Pancreas (tissue), 10 donors: ENCODE measurements around the gene APPL2. TPM values are rescaled to one million over a fixed set of nuclear protein-coding genes. Genes with fewer than 3 reads are reported as not detected.

Experiments
- ATAC-seq, 4 donors: fragments of 200-7000 bp; cut with Tn5 transposase; one replicate each; pipeline versions ENCODE4 v1.8.0 to v1.9.1; 2020; ENCODE audit warnings: mild to moderate bottlenecking in 4 of 4, moderate library complexity in 4 of 4
- DNase-seq, 6 donors: peaks; one replicate each; pipeline ENCODE4 v3.0.0-alpha.2; 2020
- FAIRE-seq: peaks from 2 replicates; lab custom pipeline; 2012; peaks lifted over from hg19 to GRCh38; lab: Jason Lieb, UNC
- H3K27ac ChIP-seq, 4 donors: fragments of 200-600 bp; sonication (generic); 1 replicate in 3 of 4; 2 replicates in 1 of 4; pipeline versions ENCODE4 v1.5.0 to v1.8.0; 2020
- H3K27me3 ChIP-seq, 4 donors: fragments of 200-600 bp; one replicate each; pipeline ENCODE4 v1.8.0; 2021
- H3K36me3 ChIP-seq, 3 donors: fragments of 200-600 bp; sonication (generic) in 1 of 3; one replicate each; pipeline versions ENCODE4 v1.5.0 to v1.8.0; 2020 to 2021
- H3K4me1 ChIP-seq, 3 donors: fragments of 200-600 bp; one replicate each; pipeline ENCODE4 v1.8.0; 2021
- H3K4me3 ChIP-seq, 4 donors: fragments of 200-600 bp; sonication (generic) in 2 of 4; one replicate each; pipeline versions ENCODE4 v1.5.0 to v1.8.0; 2020 to 2021
- H3K9me3 ChIP-seq, 4 donors: fragments of 200-600 bp; one replicate each; pipeline ENCODE4 v1.8.0; 2021
- WGBS, 2 donors: extraction: QIAGEN DNeasy Blood & Tissue Kit; methylation state at CpG; one replicate each; pipeline ENCODE4 v1.1.7; 2013; 5-methylcytosine and 5-hydroxymethylcytosine counted together
- intact Hi-C, 3 donors: fragments of 100-400 bp; cut with DNase I; formaldehyde crosslinking; loops; one replicate each; pipeline versions ENCODE4 v1.11.1 to v1.14.2; 2022
- polyA plus RNA-seq, 2 donors: library from polyadenylated mRNA; stranded (reverse); fragments of 200-250 nt; gene quantifications; one replicate each; pipeline ENCODE4 v1.2.3, GENCODE V29; 2013
- total RNA-seq, 6 donors: library from RNA; stranded (reverse); fragmentation: NEBNext Ultra II Directional in 4 of 6; extraction: Animal tissue kit (Norgen Biotek cat#: 25700) in 4 of 6; gene quantifications; one replicate each; pipeline versions ENCODE4 v1.2.1 to v1.2.4, GENCODE V29; 2021 to 2023
- TF ChIP-seq, protein P1 (sequence below), 4 donors: fragments of 200-600 bp; sonication (generic) in 3 of 4; IDR thresholded peaks; one replicate each; pipeline versions ENCODE4 v1.5.0 to v1.8.0; 2021; ENCODE audit warnings: antibody characterized with exemption in 4 of 4
- donor health status: healthy with polysubstance abuse.
- donor health status: DM: no; HTN: no; CAD: no; lungs with moderate emphysema.
- donor health status: DM: no; HTN: no; CAD: no.
- donor health status: control.
- donor health status: control.
- donor health status: Bipolar disorder and iron deficiency.
- donor health status: DM: yes; HTN: yes; CAD: no.
- donor health status: DM: no; HTN: no; CAD: no.
- donor health status: DM: no; HTN: no; CAD: no.
- donor health status: DM: yes; HTN: yes; CAD: no.

APPL2 gene
- total and polyA plus RNA-seq, 8 donors = 9.7 to 33.4 (median 19.0) TPM

- DNase-seq = no peak
- Histone ChIP-seq H3K4me1 (no peaks in the 10 kb centered on the region), H3K27ac (no peak overlapping the region), H3K4me3 (no peak overlapping the region), H3K36me3 (no peaks in the 10 kb centered on the region), H3K27me3 (no peaks in the 10 kb centered on the region), H3K9me3 (no peaks in the 10 kb centered on the region)
- intact Hi-C loops = no loop called here
- FAIRE-seq = no peak
- TF ChIP-seq, protein P1, sequence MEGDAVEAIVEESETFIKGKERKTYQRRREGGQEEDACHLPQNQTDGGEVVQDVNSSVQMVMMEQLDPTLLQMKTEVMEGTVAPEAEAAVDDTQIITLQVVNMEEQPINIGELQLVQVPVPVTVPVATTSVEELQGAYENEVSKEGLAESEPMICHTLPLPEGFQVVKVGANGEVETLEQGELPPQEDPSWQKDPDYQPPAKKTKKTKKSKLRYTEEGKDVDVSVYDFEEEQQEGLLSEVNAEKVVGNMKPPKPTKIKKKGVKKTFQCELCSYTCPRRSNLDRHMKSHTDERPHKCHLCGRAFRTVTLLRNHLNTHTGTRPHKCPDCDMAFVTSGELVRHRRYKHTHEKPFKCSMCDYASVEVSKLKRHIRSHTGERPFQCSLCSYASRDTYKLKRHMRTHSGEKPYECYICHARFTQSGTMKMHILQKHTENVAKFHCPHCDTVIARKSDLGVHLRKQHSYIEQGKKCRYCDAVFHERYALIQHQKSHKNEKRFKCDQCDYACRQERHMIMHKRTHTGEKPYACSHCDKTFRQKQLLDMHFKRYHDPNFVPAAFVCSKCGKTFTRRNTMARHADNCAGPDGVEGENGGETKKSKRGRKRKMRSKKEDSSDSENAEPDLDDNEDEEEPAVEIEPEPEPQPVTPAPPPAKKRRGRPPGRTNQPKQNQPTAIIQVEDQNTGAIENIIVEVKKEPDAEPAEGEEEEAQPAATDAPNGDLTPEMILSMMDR (IDR thresholded peaks at IDR 0.05) = no peak
- 89 to 91% methylated on average over 4 of the region's 4 CpGs for WGBS, 2 donors
- no peak for ATAC-seq
Observed at GRCh38 chr12:105267711-105268110, 31.7 kb upstream of the APPL2 start.

DNA sequence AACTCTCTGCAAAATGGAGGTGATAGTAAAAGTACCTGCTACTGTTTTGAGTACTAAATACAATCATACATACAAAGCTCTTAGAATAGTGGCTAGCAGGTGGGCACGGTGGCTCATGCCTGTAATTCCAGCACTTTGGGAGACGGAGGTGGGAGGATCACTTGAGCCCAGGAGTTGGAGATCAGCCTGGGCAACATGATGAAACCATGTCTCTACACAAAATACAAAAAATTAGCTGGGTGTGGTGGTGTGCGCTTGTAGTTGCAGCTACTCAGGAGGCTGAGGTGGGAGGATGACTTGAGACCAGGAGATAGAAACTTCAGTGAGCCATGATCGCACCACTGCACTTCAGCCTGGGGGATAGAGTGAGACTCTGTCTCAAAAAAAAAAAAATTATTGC is 28.8 kb upstream of the APPL2 start:
- no peak for ATAC-seq
- H3K27me3 ChIP-seq = no peaks in the 10 kb centered on the region
- no peak overlapping the region for H3K4me3 ChIP-seq
- no peaks in the 10 kb centered on the region for H3K4me1 ChIP-seq
- no peak for FAIRE-seq
- H3K36me3 ChIP-seq = no peaks in the 10 kb centered on the region
- H3K27ac ChIP-seq = no peak overlapping the region
- TF ChIP-seq, protein P1 (IDR thresholded peaks at IDR 0.05) = no peak
- no peaks in the 10 kb centered on the region for H3K9me3 ChIP-seq
- WGBS, 2 donors = 82 to 90% methylated on average over 4 of the region's 4 CpGs
- DNase-seq = no peak
- intact Hi-C loops = no loop called here

DNA sequence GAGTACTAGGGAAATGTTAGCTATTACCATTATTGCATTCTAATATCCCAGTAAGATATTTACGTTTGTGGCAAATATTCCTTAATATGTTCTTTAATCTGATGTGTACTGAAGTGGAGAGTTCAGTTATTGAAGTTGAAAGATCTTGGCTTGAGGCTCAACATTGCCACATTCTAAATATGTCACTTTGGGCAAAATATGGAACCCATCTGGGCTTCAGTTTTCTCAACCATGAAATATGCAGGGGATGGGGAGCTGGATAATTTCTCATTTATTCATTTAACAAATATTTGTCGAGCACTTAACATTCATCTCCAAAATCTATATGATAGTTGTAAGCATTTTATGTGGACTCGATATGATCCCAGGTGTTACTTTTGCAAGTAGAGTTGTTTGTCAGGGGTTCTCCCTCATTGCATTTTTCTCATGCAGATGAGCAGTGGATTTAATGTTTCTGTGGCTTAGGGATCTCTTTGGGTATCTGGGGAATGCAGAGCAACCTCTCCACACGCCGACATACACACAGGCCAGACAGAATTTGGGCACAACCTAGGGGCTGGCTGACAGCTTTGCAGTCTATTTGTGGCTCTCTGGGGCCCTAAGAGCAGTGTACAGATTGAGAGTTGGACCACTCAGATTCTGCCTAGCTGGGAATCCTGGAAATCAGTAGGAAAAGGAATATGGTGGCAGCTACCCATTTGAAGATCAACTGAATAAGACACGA is 26.6 kb upstream of the APPL2 start:
- H3K36me3 ChIP-seq = no peaks in the 10 kb centered on the region
- H3K9me3 ChIP-seq = no peaks in the 10 kb centered on the region
- no peak for ATAC-seq
- no peak for FAIRE-seq
- H3K27me3 ChIP-seq = no peaks in the 10 kb centered on the region
- intact Hi-C loops = no loop called here
- DNase-seq = no peak
- TF ChIP-seq, protein P1 (IDR thresholded peaks at IDR 0.05) = no peak
- H3K4me3 ChIP-seq = no peak overlapping the region
- 80 to 84% methylated on average over 6 of the region's 6 CpGs for WGBS, 2 donors
- H3K4me1 ChIP-seq = no peaks in the 10 kb centered on the region
- H3K27ac ChIP-seq = no peak overlapping the region

GRCh38 chr12:105261010-105261409 is 25.0 kb upstream of the APPL2 start:
- TF ChIP-seq, protein P1 (IDR thresholded peaks at IDR 0.05) = no peak
- intact Hi-C loops = no loop called here
- Histone ChIP-seq H3K4me3 (no peak overlapping the region), H3K9me3 (no peaks in the 10 kb centered on the region), H3K27ac (no peak overlapping the region), H3K27me3 (no peaks in the 10 kb centered on the region), H3K36me3 (no peaks in the 10 kb centered on the region), H3K4me1 (no peaks in the 10 kb centered on the region)
- no peak for DNase-seq
- no peak for FAIRE-seq
- 63 to 71% methylated on average over 2 of the region's 2 CpGs for WGBS, 2 donors
- ATAC-seq = no peak

DNA sequence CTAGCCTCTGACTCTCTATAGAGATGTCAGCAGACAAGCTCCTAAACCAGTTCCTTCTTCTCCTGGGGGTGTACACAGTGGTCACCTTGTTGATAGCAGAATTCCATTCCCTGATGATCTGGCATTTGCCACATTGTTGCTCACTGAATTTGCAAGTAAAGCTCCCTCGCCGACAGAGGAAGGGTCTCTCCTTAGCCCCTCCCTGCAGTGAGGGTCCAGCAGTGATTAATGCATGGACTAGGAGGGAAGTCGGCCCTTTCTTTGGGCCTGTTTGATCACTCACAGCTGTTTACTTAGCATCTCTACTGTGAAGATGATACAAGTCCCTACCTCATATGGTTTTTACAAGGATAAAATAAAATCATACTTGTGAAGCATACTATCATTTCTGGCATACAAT is 23.3 kb upstream of the APPL2 start:
- Histone ChIP-seq H3K9me3 (no peaks in the 10 kb centered on the region), H3K27ac (no peak overlapping the region), H3K4me1 (no peaks in the 10 kb centered on the region), H3K27me3 (no peaks in the 10 kb centered on the region), H3K36me3 (no peaks in the 10 kb centered on the region), H3K4me3 (no peak overlapping the region)
- 68 to 71% methylated on average over 3 of the region's 3 CpGs for WGBS, 2 donors
- TF ChIP-seq, protein P1 (IDR thresholded peaks at IDR 0.05) = no peak
- FAIRE-seq = no peak
- no peak for DNase-seq
- intact Hi-C loops = no loop called here
- ATAC-seq = no peak
